OCI-LY3 (cell line): Measurements from ENCODE around the gene TBX2.

Experiments
- H2AFZ ChIP-seq: fragments of 200-600, 300-600 bp; shearing (Covaris generic); 2 replicates; pipeline ENCODE4 v1.6.0; 2014; ENCODE audit warnings: antibody characterized with exemption, low read depth, low read length
- H3K27ac ChIP-seq: fragments of 200-600, 300-600 bp; sonication (generic); 2 replicates; pipeline ENCODE4 v1.5.1; 2014; ENCODE audit warnings: mild to moderate bottlenecking, low read length, moderate library complexity, mixed read lengths
- H3K27me3 ChIP-seq: fragments of 200-600, 300-600 bp; sonication (generic); 2 replicates; pipeline ENCODE4 v1.6.1; 2014; ENCODE audit warnings: low read depth, low read length, mixed read lengths
- H3K36me3 ChIP-seq: fragments of 200-600, 300-600 bp; sonication (generic); replicated peaks from 2 replicates; pipeline ENCODE3; 2014; ENCODE audit warnings: low read depth, low read length, mixed read lengths
- H3K4me1 ChIP-seq: fragments of 300-600, 200-600 bp; sonication (generic); 2 replicates; pipeline ENCODE4 v1.6.1; 2014; ENCODE audit warnings: low read length, mixed read lengths
- H3K4me2 ChIP-seq: fragments of 200-600, 300-600 bp; sonication (generic); 2 replicates; pipeline ENCODE4 v1.6.1; 2014; ENCODE audit warnings: low read length, mixed read lengths
- H3K4me3 ChIP-seq: fragments of 300-600, 200-600 bp; sonication (generic); 2 replicates; pipeline ENCODE4 v1.5.1; 2014; ENCODE audit warnings: antibody characterized with exemption, mild to moderate bottlenecking, low read length, moderate library complexity
- H3K79me2 ChIP-seq: fragments of 300-600, 200-600 bp; shearing (Covaris generic); 2 replicates; pipeline ENCODE4 v1.6.1; 2014; ENCODE audit warnings: mild to moderate bottlenecking, low read length, mixed read lengths
- H3K9ac ChIP-seq: fragments of 300-600, 200-600 bp; shearing (Covaris generic); 2 replicates; pipeline ENCODE4 v1.6.0; 2014; ENCODE audit warnings: mild to moderate bottlenecking, low read length, moderate library complexity
- H3K9me3 ChIP-seq: fragments of 200-600, 300-600 bp; shearing (Covaris generic); 2 replicates; pipeline ENCODE4 v1.6.1; 2014; ENCODE audit warnings: low read length, mixed read lengths; ENCODE audit not compliant: insufficient read depth
- H4K20me1 ChIP-seq: fragments of 200-600, 300-600 bp; sonication (generic); 2 replicates; pipeline ENCODE4 v1.6.1; 2016; ENCODE audit warnings: low read length, mixed read lengths; ENCODE audit not compliant: insufficient read depth
- CTCF ChIP-seq: fragments of 200-600, 300-600 bp; sonication (generic); IDR thresholded peaks from 2 replicates; pipeline ENCODE4 v1.5.1; 2014; ENCODE audit warnings: antibody characterized with exemption, low read length, low read depth
- EZH2phosphoT487 ChIP-seq: fragments of 200-600 bp; shearing (Covaris generic); IDR thresholded peaks from 2 replicates; pipeline ENCODE4 v1.6.1; 2018; ENCODE audit warnings: antibody characterized with exemption, mixed run types, low read depth

TBX2 gene

GRCh38 chr17:61415374-61416210 is 15.9 kb downstream of the TBX2 start:
- no peaks in the 10 kb centered on the region for H3K4me1 ChIP-seq
- H3K9ac ChIP-seq, result no peak overlapping the region
- H3K36me3 ChIP-seq, result no peaks in the 10 kb centered on the region
- no peaks in the 10 kb centered on the region for H3K9me3 ChIP-seq
- no peaks in the 10 kb centered on the region for H3K79me2 ChIP-seq
- TF ChIP-seq CTCF, result no peak
- no peak for TF ChIP-seq EZH2phosphoT487
- H4K20me1 ChIP-seq, result no peaks in the 10 kb centered on the region
- no peak overlapping the region for H3K4me2 ChIP-seq
- no peak overlapping the region for H2AFZ ChIP-seq
- H3K27me3 ChIP-seq, result peaks cover 6% of the 10 kb centered on the region; the same call in 1 of the 2 replicates
- H3K4me3 ChIP-seq, result no peak overlapping the region
- H3K27ac ChIP-seq, result no peak overlapping the region

- Histone ChIP-seq H3K4me1 (no peaks in the 10 kb centered on the region), H2AFZ (peak overlapping the region; percentile 95; the same call in 1 of the 2 replicates), H3K4me3 (no peak overlapping the region), H4K20me1 (no peaks in the 10 kb centered on the region), H3K9ac (no peak overlapping the region), H3K79me2 (no peaks in the 10 kb centered on the region), H3K27me3 (peaks cover 11% of the 10 kb centered on the region; the same call in 1 of the 2 replicates), H3K27ac (no peak overlapping the region), H3K9me3 (no peaks in the 10 kb centered on the region), H3K36me3 (no peaks in the 10 kb centered on the region), H3K4me2 (peak overlapping the region; percentile 84; the same call in 1 of the 2 replicates)
- TF ChIP-seq EZH2phosphoT487, result no peak
- TF ChIP-seq CTCF, result no peak
Measured at GRCh38 chr17:61416211-61416539, 16.5 kb downstream of the TBX2 start.

- Histone ChIP-seq H3K4me3 (peak overlapping the region; percentile 67), H3K27ac (no peak overlapping the region), H3K9me3 (no peaks in the 10 kb centered on the region)
Measured at GRCh38 chr17:61416540-61417363, 17.1 kb downstream of the TBX2 start.

More at GRCh38 chr17:61416540-61417363, 17.1 kb downstream of the TBX2 start:
- no peaks in the 10 kb centered on the region for H4K20me1 ChIP-seq
- H2AFZ ChIP-seq, result peak overlapping the region; percentile 95
- TF ChIP-seq EZH2phosphoT487 (no peak), CTCF (peak; percentile 87)
- peak overlapping the region; percentile 84 for H3K4me2 ChIP-seq
- H3K9ac ChIP-seq, result no peak overlapping the region
- peaks cover 16% of the 10 kb centered on the region; the same call in 1 of the 2 replicates for H3K27me3 ChIP-seq
- no peaks in the 10 kb centered on the region for H3K36me3 ChIP-seq
- H3K4me1 ChIP-seq, result no peaks in the 10 kb centered on the region
- H3K79me2 ChIP-seq, result no peaks in the 10 kb centered on the region
